Kidney tubule cell (primary cell): ENCODE data around the gene PDSS2.
"Not testable (repeated sequence)": the region's sequence is repeated elsewhere in the genome, so short reads cannot be mapped to it uniquely, and the experiment has no call there.

Experiments
- DNase-seq: peaks from one replicate; pipeline ENCODE4 v3.0.0-alpha.2; 2018; ENCODE audit warnings: low spot score

PDSS2 gene

DNA sequence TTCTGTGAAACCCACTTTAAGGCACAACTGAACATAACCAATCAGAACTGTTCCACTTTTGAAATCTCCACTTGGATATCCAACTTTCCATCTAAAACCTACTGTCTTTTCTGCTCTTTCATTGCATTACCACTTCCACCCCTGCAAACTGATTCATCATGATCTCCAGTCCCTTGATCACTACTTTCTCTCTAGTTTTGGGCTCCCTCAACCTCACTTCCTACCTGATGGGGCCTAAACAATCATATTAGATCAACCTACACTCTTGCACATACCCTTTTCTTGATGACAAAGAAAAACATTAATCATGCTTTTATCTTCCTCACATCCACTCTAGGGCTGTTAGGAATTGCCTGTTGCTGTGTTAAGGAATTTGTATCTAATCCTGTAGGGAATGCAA is 137.6 kb downstream of the PDSS2 start:
- peak; percentile 32 for DNase-seq

DNA sequence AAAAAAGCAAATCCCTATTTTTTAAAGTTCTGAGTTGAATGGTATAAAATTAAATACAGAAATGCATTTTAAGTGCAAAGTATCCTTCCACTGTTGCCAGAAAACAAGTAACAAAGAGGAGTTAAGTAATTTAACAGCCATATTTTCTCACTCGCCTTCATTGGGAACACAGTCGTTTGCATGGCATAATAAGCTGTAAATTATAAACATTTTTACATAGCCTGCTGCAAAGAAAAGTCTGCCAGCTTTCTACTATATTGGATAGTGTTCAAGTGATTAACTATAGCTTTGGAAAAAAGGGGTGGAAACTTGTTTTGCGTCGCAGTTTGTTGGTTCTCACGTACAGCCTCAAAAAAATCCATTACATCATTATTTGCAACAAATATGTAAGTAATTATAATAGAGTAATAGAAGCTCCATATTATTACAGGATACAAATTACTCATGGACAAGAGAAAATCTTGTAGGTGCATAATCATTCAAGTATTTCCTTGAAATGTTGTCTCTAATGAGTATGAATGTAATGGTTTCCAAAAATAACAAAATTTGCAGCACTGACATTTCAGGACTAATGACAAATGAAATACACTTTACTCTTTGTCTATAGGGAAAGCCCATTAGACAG is 139.3 kb downstream of the PDSS2 start:
- no peak for DNase-seq

DNA sequence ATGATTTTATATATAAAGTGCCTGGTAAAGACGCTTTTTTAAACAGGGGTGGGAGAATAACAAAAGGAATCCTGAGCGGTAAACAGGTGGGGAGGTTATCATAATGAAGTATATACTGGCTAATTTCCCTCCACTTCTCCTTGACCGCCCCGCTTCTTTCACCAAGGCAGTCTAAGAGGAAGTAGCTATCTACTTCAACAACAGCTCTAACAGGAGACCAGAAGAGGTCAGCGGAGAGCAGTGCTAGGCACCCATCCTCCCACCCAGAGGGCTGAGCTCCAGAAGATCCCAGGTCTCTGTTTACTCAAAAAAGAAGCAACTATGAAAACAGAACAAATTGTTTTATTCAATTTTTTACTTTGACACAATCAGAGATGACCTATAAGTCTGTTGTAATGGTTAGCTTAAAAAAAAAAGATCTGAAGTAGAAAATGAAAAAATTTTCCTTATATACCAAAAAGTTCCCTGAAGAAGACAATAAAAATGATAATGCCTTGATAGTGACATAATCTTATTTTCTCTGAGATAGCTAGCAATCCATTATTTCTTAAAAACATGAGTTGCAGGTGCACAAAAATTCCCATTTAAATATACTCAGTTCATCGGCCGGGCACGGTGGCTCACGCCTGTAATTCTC is 141.1 kb downstream of the PDSS2 start:
- DNase-seq: peak; percentile 58

DNA sequence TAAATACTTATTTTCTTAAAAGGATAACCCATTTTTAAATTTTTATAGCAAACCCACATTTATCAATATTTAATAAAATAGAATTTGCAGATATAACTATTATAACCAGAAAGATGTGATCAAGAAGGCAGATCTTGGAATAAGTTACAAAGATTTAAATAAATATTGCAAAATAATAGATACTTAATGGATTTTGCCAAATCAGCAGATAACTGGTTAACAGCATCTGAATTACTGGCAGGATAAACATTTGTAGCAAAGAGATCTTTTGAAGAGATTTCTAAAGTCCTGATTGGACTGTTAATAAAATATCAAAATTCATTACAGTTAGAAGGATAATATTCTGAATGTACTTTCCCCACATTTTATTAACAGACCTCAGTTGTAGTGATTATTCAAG is 144.2 kb downstream of the PDSS2 start:
- DNase-seq: no peak

DNA sequence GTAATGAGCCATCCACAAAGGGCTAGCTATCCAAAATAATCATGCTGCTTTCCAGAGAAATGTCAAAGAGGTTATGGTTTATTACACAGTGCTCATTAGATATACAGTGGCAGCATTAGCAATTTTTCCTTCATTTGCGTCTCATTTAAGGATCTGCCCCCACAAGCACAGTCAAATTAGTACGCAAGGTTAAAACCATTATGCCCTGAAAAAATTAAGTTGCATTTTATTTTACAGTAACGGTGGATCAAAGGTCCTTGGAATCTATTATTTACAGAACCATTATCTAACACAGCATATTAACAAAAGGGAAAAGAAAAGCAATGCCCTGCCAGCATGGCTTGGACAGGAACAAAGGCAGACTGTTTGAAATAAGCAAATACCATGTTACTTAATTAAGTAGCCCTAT is 144.8 kb downstream of the PDSS2 start:
- no peak for DNase-seq

DNA sequence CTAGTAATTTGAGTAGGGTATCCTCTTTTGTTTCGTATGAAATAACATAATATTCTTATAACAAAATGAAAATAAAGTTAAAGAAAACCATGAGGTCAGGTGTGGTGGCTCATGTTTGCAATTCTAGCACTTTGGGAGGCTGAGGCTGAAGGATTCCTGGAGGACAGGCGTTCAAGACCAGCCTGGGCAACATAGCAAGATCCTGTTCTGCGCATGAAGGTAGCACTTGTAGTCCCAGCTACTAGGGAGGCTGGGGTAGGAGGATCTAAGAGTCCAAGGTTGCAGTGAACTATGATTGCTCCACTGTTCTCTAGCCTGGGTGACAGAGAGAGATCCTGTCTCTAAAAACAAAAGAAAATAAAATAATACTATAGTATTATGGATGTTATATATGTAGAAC is 145.6 kb downstream of the PDSS2 start:
- DNase-seq: no peak

DNA sequence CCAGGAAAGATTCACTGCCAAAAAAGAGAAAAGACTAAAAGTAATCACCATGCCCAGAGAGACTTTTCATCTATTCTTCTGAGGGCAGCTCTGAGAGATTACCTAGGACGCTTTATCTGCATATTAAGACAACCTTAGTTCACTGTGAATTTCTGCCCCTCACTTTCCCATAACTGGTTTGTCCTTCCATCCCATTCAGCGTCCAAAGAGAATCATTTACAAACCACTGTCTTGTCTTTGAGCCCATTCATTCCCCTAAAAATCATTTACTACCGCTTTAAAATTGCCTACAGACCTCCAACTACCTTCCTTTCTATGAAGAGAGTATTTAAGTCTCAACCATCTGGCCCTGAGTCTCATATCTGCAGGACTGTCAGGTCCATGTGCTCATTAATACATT is 149.0 kb downstream of the PDSS2 start:
- DNase-seq: no peak

DNA sequence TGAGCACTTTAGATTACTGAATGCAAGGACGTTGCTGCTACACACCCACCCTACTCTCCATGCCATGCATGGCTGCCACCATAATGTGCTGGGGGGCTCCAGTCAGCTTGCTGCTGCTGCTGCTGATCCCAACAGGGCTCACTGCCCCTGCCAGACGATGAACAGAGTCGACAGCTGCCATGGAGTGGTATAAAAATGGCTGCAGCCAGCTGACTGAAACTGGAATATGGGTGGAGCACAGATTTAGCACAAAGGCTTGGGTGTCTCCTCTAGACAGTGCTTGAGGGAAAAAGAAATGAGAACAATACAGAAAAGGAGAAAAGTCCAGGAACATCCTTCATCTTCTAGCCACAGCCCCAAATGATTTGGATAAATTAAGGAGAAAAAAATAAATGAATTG is 150.7 kb downstream of the PDSS2 start:
- DNase-seq: no peak

DNA sequence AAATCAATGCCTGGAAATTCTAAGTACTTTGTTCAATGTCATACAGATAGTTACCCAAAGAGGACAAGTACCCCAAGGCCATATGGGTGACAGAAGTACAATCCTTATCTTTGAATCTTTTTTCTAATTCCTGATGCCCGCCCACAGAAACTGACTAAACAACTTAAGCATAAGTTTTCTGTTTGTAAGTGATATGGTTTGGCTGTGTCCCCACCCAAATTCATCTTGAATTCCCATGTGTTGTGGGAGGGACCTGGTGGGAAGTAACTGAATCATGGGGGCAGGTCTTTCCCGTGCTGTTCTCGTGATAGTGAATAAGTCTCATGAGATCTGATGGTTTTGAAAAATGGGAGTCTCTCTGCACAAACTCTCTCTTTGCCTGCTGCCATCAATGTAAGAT is 153.4 kb downstream of the PDSS2 start:
- not testable (repeated sequence) for DNase-seq

DNA sequence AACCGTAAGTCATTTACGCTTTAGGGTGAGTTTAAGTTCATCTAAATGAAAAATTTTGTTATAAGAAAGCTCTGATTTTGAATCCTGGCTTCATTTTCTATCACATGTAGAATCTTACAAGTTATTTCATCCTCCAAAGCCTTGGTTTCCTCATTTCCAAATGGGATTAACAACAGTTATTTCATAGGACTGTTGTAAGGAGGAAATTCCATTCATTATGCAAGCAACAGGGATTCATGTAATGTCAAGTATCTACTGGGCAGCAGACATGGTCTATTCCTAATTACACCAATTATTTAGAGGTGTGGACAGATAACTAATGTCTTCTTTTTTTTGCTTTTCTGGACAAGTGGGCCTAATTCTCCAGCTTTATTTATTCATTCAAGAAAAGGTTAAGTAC is 154.0 kb downstream of the PDSS2 start:
- DNase-seq: no peak

DNA sequence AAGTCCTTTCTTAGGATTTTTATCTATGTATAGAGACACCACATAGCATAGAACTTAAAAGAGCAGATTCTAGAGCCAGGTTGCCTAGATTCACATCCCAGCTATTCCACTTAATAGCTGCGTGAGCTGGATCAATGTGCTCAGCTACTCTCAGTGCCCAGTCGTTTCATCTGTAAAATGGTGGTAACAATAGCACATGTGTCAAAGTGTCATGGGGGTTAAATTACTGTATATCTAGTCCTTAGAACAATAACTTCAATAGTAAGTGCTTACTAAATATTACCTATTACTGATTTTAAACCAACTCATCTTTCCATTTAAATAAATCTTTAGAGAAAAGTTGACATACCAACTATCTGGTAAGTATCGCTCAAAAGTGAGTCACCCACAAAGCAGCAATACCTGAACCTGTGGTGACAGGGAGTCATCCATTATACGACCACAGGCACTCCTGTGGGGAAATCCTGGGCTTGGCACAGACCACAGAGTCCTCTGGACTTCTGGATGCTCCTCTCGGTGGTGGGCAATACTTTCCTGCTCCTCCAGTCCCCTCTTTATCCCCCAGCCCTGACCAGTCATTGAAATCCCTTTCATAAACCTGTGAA is 154.8 kb downstream of the PDSS2 start:
- peak; percentile 89 for DNase-seq

DNA sequence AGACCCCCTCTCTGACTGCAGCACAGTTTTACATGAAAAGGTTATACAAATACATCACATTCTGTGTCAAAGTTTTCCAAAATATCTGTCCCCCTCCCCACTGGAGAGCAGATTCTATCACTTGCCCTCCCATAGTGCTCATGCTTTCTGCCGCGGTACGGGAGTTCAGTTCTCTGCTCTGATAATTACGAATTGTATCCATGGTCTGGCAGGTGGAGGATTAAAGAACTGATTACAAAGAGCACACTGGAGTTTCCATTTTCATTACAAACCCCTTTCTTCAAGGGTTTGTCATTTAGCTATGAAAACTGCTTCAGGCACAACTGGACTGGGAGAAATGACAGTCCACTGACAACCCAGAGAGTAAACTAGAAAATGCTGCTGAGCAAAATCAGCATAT is 166.0 kb downstream of the PDSS2 start:
- DNase-seq: no peak

DNA sequence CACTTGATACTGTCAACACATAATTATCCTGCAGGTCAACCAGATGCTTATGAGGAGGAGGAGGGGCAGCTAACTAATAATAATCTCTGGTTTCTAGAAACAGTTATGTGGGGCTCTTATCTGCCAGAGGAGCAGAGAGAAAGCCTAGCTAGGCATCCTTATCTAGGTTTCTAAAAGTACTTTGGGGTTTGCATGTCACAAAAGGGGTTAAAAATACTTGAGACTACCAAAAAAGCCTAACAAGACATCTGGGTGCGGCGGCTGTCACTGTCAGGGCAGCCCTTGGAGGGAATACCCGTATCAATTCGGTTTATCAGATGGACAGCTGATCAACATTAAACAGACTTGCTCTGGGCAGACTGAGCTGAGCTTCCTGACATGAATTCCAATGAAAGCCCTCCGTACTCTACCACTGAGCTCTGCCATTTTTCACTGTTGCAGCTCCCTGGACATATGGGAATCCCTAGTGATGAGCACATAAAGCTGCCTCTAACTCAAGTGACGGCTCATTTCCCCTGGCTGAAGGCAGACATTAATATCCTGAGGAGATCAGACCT is 166.6 kb downstream of the PDSS2 start:
- no peak for DNase-seq

DNA sequence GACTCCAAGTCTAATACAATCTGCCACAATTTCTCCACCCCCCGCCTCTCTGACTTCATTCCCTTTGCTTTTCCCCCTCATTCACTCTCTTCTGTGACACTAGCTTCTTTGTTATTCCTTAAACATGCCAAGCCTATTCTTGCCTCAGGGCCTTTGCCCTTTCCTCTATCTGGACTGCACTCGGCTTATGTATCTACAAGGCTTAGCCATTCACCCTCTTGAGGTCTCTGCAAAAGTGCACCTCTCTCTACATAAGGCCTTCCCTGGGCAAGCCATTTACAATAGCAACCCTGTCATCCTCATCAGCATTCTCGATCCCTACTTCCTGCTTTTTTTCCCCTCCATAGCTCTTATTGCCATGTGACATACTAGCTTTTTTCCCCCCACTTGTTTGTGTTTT is 168.9 kb downstream of the PDSS2 start:
- no peak for DNase-seq

DNA sequence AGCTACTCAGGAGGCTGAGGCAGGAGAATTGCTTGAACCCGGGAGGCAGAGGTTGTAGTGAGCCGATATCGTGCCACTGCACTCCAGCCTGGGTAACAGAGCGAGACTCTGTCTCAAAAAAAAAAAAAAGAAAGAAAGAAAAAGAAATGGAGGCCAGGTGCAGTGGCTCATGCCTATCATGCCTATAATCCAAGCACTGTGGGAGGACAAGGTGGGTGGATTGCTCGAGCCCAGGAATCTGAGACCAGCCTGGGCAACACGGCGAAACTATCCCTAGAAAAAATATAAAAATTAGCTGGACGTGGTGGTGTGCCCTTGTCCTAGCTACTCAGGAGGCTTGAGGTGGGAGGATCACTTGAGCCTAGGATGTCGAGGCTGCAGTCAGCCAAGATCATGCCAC is 170.1 kb downstream of the PDSS2 start:
- not testable (repeated sequence) for DNase-seq

DNA sequence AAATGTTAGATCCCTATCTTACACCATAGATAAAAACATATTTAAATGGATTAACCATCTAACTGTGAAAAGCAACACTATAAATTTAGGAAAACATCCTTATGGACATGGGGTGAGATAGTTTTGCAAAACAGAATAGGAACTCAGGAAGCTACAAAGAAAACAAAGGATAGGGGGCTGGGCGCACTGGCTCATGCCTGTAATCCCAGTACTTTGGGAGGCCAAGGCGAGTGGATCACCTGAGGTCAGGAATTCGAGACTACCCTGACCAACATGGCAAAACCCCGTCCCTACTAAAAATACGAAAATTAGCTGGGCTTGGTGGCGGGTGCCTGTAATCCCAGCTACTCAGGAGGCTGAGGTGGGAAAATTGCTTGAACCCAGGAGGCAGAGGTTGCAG is 173.7 kb downstream of the PDSS2 start:
- DNase-seq: not testable (repeated sequence)

DNA sequence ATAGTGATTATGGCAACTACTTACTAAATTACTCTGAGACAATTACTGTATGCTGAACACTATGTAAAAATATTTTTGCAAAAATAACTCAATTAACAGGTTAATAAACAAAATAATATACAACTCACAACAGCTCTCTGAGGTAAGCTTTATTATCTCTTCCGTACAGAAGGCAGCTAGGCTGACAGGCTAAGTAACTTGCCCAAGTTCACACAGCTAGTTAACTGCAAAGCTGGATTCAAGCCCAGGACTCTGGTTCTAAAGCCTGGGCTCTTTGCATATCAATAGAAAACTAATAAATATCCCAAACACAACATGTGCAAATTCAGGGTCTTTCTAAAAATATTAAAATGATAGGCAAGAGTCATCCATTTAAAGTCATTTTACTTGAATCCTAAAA is 174.6 kb downstream of the PDSS2 start:
- no peak for DNase-seq

DNA sequence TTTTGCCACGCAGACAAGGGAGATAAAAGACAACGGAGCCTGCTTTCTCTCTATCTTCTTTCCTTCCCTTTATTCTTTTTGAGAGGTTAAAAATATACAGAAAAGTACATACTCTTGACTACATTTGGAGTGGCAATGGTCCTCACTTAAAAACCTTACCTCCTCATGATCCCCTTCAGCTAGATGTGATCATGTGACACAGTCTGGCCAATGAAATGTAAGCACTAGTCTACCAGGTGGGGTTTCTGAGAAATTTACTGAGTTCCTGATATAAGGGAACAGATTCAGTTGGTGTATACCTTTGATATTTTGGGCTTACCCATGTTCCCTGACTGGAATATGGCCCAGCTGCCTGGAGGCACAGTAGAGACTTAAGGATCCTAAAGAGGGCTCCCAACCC is 178.6 kb downstream of the PDSS2 start:
- no peak for DNase-seq

DNA sequence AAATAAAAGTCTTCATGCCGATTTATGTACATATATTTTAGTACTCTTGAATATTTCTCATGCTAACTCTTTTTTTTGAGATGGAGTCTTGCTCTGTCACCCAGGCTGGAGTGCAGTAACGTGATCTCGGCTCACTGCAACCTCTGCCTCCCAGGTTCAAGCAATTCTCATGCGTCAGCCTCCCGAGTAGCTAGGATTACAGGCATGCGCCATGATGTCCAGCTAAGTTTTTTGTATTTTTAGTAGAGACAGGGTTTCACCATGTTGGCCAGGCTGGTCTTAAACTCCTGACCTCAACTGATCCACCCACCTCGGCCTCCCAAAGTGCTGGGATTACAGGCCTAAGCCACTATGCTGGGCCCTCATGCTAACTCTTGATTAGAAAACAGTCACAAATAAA is 179.4 kb downstream of the PDSS2 start:
- not testable (repeated sequence) for DNase-seq

DNA sequence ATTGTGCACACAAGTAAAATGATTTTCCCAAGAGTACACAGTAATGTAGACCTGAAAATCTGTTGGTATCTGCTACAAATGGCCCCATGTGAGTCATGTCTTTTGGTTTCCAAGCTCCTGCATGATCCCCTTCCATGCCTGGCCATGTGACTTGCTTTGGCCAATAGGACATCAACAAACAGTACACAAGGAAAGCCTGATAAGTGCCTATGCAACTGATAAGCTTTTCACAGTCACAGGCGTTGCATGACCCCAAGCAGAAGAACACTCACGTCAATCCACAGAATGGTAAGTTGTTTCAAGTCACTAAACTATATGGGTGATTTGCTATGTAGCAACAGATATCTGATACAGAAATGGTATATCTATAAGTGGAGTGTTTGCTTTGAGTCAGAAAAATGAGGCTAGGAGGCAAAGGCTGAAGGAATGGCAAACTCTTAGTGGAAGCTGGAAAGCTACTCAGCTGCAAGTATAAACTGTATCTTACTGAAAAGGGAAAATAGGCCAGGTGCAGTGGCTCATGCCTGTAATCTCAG is 184.0 kb downstream of the PDSS2 start:
- DNase-seq: peak; percentile 2

DNA sequence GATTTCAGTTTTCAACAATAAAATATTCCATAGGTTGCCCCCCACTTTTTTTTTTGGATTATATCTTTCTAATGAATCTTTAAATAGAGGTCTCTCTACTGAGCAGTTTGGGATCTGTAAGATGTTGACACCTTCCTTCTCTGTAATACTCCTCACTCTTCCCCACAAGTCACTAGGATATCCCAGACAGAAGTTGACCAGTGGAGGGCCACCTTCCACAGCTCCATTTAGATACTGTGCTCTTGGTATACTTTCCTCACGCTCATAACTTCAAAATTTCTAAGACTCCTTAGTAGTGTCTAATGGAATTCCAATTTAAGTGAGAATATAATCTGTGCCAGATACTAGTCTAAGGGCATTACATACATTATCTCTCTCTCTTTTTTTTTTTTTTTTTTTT is 185.1 kb downstream of the PDSS2 start:
- no peak for DNase-seq

DNA sequence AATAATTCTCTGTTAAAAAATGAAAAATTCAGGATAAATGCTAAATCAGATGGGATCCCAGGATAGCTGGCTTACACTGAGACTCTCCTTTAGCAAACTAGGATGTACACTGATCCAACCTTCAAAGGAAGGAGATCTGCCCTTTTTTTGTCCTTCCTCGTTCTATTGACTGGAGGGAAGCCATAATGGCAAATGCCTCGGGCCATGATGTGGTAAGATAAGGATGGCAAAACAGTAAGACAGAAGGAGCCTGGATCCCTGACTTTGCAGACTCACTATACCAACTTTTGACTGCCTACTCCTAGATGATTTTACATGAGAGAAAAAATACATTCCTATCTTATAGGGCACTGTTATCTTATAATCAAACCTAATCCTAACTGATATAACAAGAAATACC is 187.1 kb downstream of the PDSS2 start:
- no peak for DNase-seq

DNA sequence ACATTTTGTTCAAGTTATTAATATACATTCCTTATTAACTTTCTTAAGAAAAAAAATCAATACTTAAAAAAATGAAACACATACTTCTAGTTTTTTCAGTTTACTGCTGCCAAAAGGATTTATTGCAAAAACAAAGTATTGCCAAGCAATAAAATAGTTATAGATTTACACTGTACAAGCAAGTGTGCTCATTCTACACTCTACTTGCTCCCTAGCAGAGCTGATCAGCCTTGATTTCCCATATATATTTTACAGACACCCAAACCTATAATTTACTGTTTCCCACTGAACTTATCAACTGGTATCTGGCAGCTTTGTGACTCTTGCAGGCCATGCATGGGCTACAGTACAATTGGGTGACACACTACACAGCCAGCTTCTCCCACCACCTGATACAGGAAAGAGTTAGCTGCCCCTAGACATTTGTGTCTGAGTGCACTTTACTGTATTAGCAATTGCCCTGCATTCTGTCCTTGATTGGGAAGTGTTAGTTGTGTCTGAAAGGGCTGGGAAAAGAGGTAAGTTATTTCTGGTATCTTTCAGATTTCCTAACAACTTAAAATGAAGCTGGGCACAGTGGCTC is 188.1 kb downstream of the PDSS2 start:
- DNase-seq: no peak
